H7 (cell line): Measurements from ENCODE around the gene BPIFA3. TPM values are rescaled to one million over a fixed set of nuclear protein-coding genes. Genes with fewer than 3 reads are reported as not detected.
A peak's percentile ranks its signal among the peaks of the same experiment; 100 is the strongest.
"Not testable (repeated sequence)": the region's sequence is repeated elsewhere in the genome, so short reads cannot be mapped to it uniquely, and the experiment has no call there.

Experiments
- DNase-seq: peaks from one replicate; pipeline ENCODE4 v3.0.0; 2012
- H3K27me3 ChIP-seq: 2 replicates; pipeline ENCODE4 v1.6.0; 2011; ENCODE audit warnings: mild to moderate bottlenecking, low read length; ENCODE audit not compliant: control insufficient read depth, insufficient read depth
- H3K36me3 ChIP-seq: replicated peaks from 2 replicates; pipeline ENCODE4 v1.5.1; 2011; ENCODE audit warnings: low read length; ENCODE audit not compliant: control insufficient read depth, insufficient read depth
- H3K4me3 ChIP-seq: 2 replicates; pipeline ENCODE4 v1.5.1; 2011; ENCODE audit warnings: low read depth, mild to moderate bottlenecking, control low read depth, low read length, moderate library complexity; ENCODE audit not compliant: insufficient read depth
- total RNA-seq: library from RNA; depleted of rRNA; stranded (reverse); fragments of >200 nt; shearing (Covaris generic); gene quantifications from 2 replicates; pipeline ENCODE4 v1.2.3, GENCODE V29; 2014; rRNA removed

Gene BPIFA3
- not detected in 2 replicates for total RNA-seq

- no peaks in the 10 kb centered on the region; the same call in 1 of the 2 replicates for H3K27me3 ChIP-seq
- H3K36me3 ChIP-seq = no peaks in the 10 kb centered on the region
- no peak for DNase-seq
- no peak within 1 kb of the TSS for H3K4me3 ChIP-seq
Observed at GRCh38 chr20:33217052-33217451, at the start of gene BPIFA3. Gene BPIFA3, plus strand, starts transcription at chr20:33217352. Its CDS starts 185 bp downstream, at chr20:33217537.

DNA sequence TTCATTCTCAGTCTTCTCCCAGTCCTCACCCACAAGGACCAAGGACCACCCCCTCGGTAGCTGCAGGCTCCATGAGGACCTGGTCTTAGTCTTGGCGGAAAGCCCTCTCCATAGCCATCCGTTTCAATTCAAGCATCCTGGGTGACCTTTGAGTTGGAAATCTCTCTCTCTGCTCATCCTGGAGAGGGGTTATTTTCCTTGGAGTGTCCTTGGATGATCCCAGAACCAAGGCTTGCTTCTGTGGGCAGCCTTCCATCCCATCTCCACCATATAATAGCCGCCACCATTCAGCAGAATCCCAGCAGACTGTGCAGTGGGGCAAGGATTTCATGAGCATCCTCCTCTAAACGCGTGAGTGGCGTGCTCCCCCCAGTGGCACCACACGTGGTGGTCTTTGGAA lies 49.3 kb upstream of the BPIFA3 start, which contains the start of gene BPIFA2:
Gene BPIFA2 (plus strand): TSS at position 301 of the 400 bp plus-strand sequence. CDS start 987 bp downstream, outside the sequence.
- DNase-seq = no peak
- H3K4me3 ChIP-seq = no peak within 1 kb of the TSS
- no peaks in the 10 kb centered on the region for H3K36me3 ChIP-seq
- H3K27me3 ChIP-seq = no peaks in the 10 kb centered on the region

DNA sequence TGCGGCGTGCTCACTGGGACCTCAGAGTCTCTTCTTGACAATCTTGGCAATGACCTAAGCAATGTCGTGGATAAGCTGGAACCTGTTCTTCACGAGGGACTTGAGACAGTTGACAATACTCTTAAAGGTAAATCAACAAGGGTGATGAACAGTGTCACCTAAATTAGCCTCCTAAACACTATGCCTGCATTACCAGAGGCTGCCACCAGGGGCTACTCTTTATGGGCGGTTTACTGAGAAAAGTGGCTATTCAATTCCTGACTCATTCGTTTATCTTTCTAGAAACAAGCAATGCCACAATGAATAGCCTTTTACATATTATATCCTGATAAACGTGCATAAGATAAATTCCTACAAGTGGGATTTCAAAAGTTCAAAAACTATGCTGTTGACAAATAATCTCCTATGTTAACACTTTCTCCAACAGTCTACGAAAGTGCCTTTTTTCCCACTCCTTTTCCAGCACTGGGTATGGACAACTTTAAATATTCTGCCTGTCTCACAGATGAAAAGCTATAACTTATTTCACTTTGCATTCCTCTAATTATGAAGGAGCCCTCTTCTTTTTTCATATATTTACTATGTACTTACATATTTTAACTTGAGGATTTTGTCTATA lies 47.9 kb upstream of the BPIFA3 start:
- DNase-seq = peak; percentile 63
- Histone ChIP-seq H3K36me3 (no peaks in the 10 kb centered on the region), H3K4me3 (no peak overlapping the region), H3K27me3 (no peaks in the 10 kb centered on the region)

GRCh38 chr20:33172781-33173180 lies 44.4 kb upstream of the BPIFA3 start:
- Histone ChIP-seq H3K27me3 (no peaks in the 10 kb centered on the region), H3K4me3 (no peak overlapping the region), H3K36me3 (no peaks in the 10 kb centered on the region)
- DNase-seq = no peak

DNA sequence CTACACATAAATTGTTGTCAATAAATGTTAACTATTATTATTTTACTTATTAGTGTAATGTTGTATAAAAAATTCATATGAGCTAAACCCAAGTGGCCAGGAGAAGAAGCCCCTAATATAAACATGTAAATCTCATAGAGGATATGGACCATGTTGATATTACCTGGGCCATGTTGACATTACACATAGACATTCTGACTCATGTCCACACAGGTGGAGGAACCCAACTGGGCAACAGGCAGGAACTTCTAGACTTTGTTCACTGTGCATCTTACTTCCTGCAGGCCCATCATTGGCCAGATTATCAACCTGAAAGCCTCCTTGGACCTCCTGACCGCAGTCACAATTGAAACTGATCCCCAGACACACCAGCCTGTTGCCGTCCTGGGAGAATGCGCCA lies 42.0 kb upstream of the BPIFA3 start:
- no peaks in the 10 kb centered on the region for H3K27me3 ChIP-seq
- no peak for DNase-seq
- no peaks in the 10 kb centered on the region for H3K36me3 ChIP-seq
- H3K4me3 ChIP-seq = no peak overlapping the region

DNA sequence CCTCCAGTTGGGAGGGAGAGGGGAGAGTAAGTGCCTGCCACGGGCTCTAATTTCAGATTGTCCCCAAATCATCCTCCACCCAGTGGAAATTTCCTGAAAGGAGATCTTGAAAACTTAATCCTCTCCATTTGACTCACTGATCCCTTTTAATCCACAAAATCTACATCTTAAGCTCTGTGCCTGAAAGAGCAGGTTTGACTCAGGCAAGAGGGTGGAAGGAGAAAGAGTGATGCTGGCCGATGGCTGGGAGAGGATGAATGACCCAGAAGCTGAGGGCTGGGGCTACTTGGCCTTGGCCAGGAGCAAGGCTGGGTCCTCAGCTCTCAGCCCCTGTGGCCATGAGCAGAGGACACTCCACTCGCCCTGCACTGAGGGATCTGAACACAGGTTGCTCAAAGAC lies 41.1 kb upstream of the BPIFA3 start:
- DNase-seq = no peak
- Histone ChIP-seq H3K4me3 (no peak overlapping the region), H3K36me3 (no peaks in the 10 kb centered on the region), H3K27me3 (no peaks in the 10 kb centered on the region)

DNA sequence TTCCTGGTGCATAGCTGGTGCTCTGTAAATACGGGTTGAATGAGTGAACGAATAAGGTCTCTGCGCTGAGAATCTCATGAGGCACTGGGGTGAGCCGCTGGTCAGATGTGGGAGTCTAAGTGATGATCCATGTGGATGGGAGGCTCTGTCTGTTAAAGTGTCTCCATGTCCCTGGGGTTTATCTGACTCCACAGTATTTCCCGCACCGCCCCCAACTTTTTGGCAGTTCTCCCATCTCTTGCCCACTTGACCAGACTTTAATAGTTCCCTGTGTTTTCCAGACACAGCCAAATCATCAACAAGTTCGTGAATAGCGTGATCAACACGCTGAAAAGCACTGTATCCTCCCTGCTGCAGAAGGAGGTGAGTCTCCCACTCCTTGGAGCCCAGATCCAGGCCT lies 39.3 kb upstream of the BPIFA3 start:
- no peaks in the 10 kb centered on the region for H3K27me3 ChIP-seq

DNA sequence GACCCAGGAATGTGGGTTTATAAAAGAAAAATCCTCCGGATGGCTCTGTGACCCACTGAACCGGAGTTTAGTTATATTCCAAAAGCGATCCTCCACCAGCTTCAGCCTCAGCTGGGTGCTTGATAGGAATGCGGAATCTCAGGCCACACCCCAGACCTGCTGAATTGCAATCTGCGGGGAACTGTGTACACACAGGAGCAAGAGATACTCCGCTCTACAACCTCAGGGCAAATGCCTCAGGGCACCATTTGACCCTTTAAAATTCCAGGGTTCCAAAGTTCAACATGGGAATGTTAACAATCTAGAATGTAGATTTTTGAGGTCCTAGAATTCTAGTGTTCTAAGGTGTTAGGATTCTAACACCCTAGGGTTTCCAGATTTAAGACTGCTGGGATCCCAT lies 38.4 kb upstream of the BPIFA3 start:
- H3K4me3 ChIP-seq = no peak overlapping the region
- DNase-seq = peak; percentile 46
- no peaks in the 10 kb centered on the region for H3K27me3 ChIP-seq
- no peaks in the 10 kb centered on the region for H3K36me3 ChIP-seq

More for the DNA sequence above, 39.3 kb upstream of the BPIFA3 start:
- DNase-seq = no peak
- Histone ChIP-seq H3K4me3 (no peak overlapping the region), H3K36me3 (no peaks in the 10 kb centered on the region)

DNA sequence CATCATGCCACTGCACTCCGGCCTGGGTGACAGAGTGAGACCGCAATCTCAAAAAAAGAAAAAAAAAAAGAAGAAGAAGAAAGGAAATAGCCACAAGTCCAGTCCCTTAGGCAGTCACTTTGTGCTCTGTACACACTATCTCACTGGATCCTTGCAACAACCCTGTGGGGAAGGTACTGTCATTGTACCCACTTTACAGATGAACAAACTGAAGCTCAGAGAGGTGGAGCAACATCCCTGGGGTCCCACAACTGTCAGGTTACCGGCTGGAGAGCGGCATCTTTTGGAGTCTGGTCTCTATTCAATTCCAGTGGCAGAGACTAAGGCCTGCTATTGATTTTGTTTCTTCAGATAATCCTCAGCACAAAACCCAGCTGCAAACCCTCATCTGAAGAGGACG lies 37.0 kb upstream of the BPIFA3 start:
- no peaks in the 10 kb centered on the region for H3K27me3 ChIP-seq
- H3K36me3 ChIP-seq = no peaks in the 10 kb centered on the region
- H3K4me3 ChIP-seq = no peak overlapping the region
- no peak for DNase-seq

- peak; percentile 73 for DNase-seq
- H3K27me3 ChIP-seq = no peaks in the 10 kb centered on the region
- H3K4me3 ChIP-seq = no peak overlapping the region
- no peaks in the 10 kb centered on the region for H3K36me3 ChIP-seq
Observed at GRCh38 chr20:33181482-33182093, 35.6 kb upstream of the BPIFA3 start.

DNA sequence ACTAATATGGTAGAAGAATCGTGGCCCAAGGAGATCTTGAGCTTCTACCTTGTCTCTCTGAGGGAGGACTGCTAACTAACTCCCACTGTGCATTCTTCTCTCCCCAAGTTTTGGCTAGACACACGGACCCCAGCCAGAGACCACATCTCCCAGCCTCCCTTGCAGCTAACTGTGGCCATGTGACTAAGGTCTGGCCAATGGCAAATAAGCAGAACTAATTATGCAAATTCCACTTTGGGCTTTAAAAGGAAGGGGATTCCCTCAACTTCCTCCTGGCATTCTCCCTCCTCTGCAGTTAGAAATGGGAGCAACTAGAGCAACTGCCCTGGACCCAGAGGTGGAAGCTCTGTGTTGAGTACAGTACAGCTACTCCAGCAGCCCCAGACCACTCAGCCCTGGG lies 33.8 kb upstream of the BPIFA3 start:
- H3K4me3 ChIP-seq = no peak overlapping the region
- no peaks in the 10 kb centered on the region for H3K27me3 ChIP-seq
- H3K36me3 ChIP-seq = no peaks in the 10 kb centered on the region
- peak; percentile 42 for DNase-seq

DNA sequence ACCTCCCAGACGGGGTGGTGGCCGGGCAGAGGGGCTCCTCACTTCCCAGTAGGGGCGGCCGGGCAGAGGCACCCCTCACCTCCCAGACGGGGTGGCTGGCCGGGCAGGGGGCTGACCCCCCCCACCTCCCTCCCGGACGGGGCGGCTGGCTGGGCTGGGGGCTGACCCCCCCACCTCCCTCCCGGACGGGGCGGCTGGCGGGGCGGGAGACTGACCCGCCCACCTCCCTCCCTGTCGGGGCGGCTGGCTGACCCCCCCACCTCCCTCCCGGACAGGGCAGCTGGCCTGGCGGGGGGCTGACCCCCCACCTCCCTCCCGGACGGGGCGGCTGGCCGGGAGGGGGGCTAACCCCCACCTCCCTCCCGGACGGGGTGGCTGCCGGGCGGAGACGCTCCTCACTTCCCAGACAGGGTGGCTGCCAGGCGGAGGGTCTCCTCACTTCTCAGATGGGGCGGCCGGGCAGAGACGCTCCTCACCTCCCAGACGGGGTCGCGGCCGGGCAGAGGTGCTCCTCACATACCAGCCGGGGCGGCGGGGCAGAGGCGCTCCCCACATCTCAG lies 32.0 kb upstream of the BPIFA3 start:
- H3K27me3 ChIP-seq, DNase-seq, H3K4me3 ChIP-seq, H3K36me3 ChIP-seq: not testable (repeated sequence)

GRCh38 chr20:33187491-33187890 lies 29.7 kb upstream of the BPIFA3 start:
- no peaks in the 10 kb centered on the region for H3K27me3 ChIP-seq
- no peak overlapping the region for H3K4me3 ChIP-seq
- no peak for DNase-seq
- no peaks in the 10 kb centered on the region for H3K36me3 ChIP-seq

- Histone ChIP-seq H3K36me3 (no peaks in the 10 kb centered on the region), H3K27me3 (no peaks in the 10 kb centered on the region), H3K4me3 (no peak overlapping the region)
- DNase-seq = no peak
Observed at GRCh38 chr20:33188421-33188820, 28.7 kb upstream of the BPIFA3 start.

GRCh38 chr20:33191484-33191883 lies 25.7 kb upstream of the BPIFA3 start:
- H3K4me3 ChIP-seq = no peak overlapping the region
- no peaks in the 10 kb centered on the region for H3K27me3 ChIP-seq
- H3K36me3 ChIP-seq = no peaks in the 10 kb centered on the region
- no peak for DNase-seq
